ENCODE measurements around the gene TSPAN11.
"Not testable (repeated sequence)": the region's sequence is repeated elsewhere in the genome, so short reads cannot be mapped to it uniquely, and the experiment has no call there.

TSPAN11 gene

GRCh38 chr12:31007636-31008175 is 81.2 kb downstream of the TSPAN11 start:
- DNase-seq (ENCODE audit: low read depth): no peak
- H3K4me3 ChIP-seq (ENCODE audit: low read depth, low read length): no peak overlapping the region
- no peak for TF ChIP-seq CTCF (IDR thresholded peaks at IDR 0.05; ENCODE audit: control insufficient read depth, extremely low read depth, insufficient read depth)

GRCh38 chr12:31008241-31008761 is 81.8 kb downstream of the TSPAN11 start:
- no peak for DNase-seq (ENCODE audit: low read depth)
- no peak for TF ChIP-seq CTCF (IDR thresholded peaks at IDR 0.05; ENCODE audit: control insufficient read depth, extremely low read depth, insufficient read depth)
- H3K4me3 ChIP-seq (ENCODE audit: low read depth, low read length): no peak overlapping the region

- H3K4me3 ChIP-seq (ENCODE audit: low read depth, low read length): no peak overlapping the region
- no peak for TF ChIP-seq CTCF (IDR thresholded peaks at IDR 0.05; ENCODE audit: control insufficient read depth, extremely low read depth, insufficient read depth)
- no peak for DNase-seq (ENCODE audit: low read depth)
Measured at GRCh38 chr12:31008961-31009840, 82.7 kb downstream of the TSPAN11 start.

GRCh38 chr12:31009976-31010375 is 83.4 kb downstream of the TSPAN11 start:
- DNase-seq (ENCODE audit: low read depth): no peak
- no peak overlapping the region for H3K4me3 ChIP-seq (ENCODE audit: low read depth, low read length)
- TF ChIP-seq CTCF (IDR thresholded peaks at IDR 0.05; ENCODE audit: control insufficient read depth, extremely low read depth, insufficient read depth): no peak

GRCh38 chr12:31011336-31011735 is 84.8 kb downstream of the TSPAN11 start:
- no peak overlapping the region for H3K4me3 ChIP-seq (ENCODE audit: low read depth, low read length)
- DNase-seq (ENCODE audit: low read depth): no peak
- TF ChIP-seq CTCF (IDR thresholded peaks at IDR 0.05; ENCODE audit: control insufficient read depth, extremely low read depth, insufficient read depth): no peak

- no peak for DNase-seq (ENCODE audit: low read depth)
- H3K4me3 ChIP-seq (ENCODE audit: low read depth, low read length): no peak overlapping the region
- 0 out of 2 replicates have a peak, but pooled peaks have one; percentile 9 for TF ChIP-seq CTCF (IDR thresholded peaks at IDR 0.05; ENCODE audit: control insufficient read depth, extremely low read depth, insufficient read depth)
Measured at GRCh38 chr12:31011746-31012566, 85.4 kb downstream of the TSPAN11 start.

GRCh38 chr12:31012567-31012891 is 86.0 kb downstream of the TSPAN11 start:
- not testable (repeated sequence) for H3K4me3 ChIP-seq (ENCODE audit: low read depth, low read length); DNase-seq (ENCODE audit: low read depth)

All from LNCaP clone FGC (cell line).